RWPE1 (cell line): ENCODE data around the gene HBG1.
"Not testable (repeated sequence)": the region's sequence is repeated elsewhere in the genome, so short reads cannot be mapped to it uniquely, and the experiment has no call there.

Experiments
- CTCF ChIA-PET: fragments of 350-600 bp; sonication (Branson Sonifier 250); formaldehyde crosslinking; extraction: SDS; loops from one replicate; lab custom pipeline; 2021; lab: Yijun Ruan, JAX
- POLR2A ChIA-PET: fragments of 400-600 bp; formaldehyde crosslinking; extraction: SDS; loops from one replicate; lab custom pipeline; 2020; ENCODE audit warnings: antibody characterized with exemption; ENCODE audit not compliant: low non-redundant PET; lab: Yijun Ruan, JAX
- DNase-seq: peaks from one replicate; pipeline ENCODE4 v3.0.0; 2012; ENCODE audit warnings: low spot score
- H3K27ac ChIP-seq: fragments of 450-650 bp; 2 replicates; pipeline ENCODE4 v1.5.1; 2017
- CTCF ChIP-seq: fragments of 450-650 bp; conservative IDR thresholded peaks from 2 replicates; pipeline ENCODE4 v1.5.1; 2017; ENCODE audit warnings: low read depth, mild to moderate bottlenecking

The HBG1 gene

GRCh38 chr11:5249807-5250396, at the start of gene HBG1:
Gene HBG1 (minus strand): TSS chr11:5249857. CDS start chr11:5249804, 53 bp downstream.
- DNase-seq, H3K27ac ChIP-seq, POLR2A ChIA-PET: not testable (repeated sequence)
- CTCF ChIA-PET: interaction anchor here (0.7 kb wide), 1 partner anchor 56 kb away, joined by 3 read pairs; no protein-coding TSS in a partner anchor

DNA sequence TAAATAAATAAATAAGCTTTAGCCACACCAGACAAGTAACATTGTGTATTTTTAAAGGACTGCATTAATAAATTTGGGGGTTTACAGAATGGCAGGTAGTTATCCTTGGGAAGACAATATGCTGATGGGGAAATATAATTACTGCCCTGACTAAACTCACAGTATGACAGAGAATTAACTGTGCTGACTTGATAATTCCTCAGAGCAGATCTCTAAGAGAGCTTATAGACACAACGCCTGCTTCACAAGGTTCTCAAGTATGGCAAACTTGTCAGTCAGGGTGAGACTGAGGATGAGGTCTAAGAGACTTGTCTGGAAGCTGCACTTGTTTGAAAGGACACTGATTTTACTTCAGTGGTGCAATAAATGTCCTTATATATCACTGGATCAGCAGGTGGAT, 48.8 kb upstream of the HBG1 start:
- no peak for TF ChIP-seq CTCF
- CTCF ChIA-PET: interaction anchor here (0.6 kb wide), 1 partner anchor 589 kb away, joined by 4 read pairs; no protein-coding TSS in a partner anchor
- no peak overlapping the region for H3K27ac ChIP-seq
- no peak for DNase-seq
- POLR2A ChIA-PET: no interaction called here

DNA sequence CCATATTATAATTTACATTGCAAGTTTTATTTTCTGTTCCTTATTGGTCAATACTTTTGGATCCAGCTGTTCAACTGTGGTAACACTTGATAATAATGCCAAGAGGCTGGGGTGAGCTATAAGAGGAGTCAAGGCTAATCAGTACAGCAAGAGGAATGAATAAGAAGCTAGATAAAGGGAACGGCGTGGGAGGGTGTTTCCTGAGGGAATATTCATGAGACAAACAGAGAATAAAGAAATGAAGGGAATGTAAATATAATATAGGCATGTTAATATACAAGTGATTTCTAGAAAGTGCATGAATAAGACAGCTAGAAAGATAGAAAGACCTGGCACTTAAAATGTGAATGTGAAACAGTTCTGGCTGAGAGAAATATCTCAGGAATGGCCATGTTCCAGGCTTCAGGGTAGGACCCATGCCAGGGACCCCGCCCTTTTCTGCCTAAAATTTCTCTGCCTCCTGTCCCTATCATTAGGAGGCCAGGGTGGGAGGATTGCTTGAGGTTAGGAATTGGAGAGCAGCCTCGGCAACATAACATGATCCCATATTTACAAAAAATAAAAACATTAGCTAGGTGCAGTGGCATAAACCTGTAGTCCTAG, 48.2 kb upstream of the HBG1 start:
- no peak for DNase-seq
- TF ChIP-seq CTCF: no peak
- POLR2A ChIA-PET: no interaction called here
- H3K27ac ChIP-seq: no peak overlapping the region
- CTCF ChIA-PET: interaction anchor here (0.6 to 0.7 kb wide), 3 partner anchors 216 to 1053 kb away, joined by 3 to 4 read pairs (median 3); no protein-coding TSS in a partner anchor

DNA sequence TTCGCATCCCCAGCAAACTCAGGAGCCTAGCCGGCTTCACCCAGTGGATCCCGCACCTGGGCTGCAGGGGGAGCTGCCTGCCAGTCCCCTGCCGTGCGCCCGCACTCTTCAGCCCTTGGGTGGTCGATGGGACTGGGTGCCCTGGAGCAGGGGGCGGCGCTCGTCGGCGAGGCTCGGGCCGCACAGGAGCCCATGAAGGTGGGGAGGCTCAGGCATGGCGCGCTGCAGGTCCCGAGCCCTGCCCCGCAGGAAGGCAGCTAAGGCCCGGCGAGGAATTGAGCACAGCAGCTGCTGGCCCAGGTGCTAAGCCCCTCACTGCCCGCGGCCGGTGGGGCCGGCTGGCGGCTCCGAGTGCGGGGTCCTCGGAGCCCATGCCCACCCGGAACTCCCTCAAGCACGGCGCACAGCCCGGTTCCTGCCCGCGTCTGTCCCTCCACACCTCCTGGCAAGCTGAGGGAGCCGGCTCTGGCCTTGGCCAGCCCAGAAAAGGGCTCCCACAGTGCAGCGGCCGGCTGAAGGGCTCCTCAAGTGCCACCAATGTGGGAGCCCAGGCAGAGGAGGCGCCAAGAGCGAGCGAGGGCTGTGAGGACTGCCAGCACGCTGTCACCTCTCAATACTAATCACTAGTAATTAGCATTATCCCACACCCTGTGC, 44.8 kb upstream of the HBG1 start:
- DNase-seq, CTCF ChIA-PET, POLR2A ChIA-PET, H3K27ac ChIP-seq: not testable (repeated sequence)

- ChIA-PET POLR2A (no interaction called here), CTCF (interaction anchor here (0.6 kb wide), 1 partner anchor 45 kb away, joined by 3 read pairs; no protein-coding TSS in a partner anchor)
- TF ChIP-seq CTCF: no peak
- DNase-seq: no peak
- H3K27ac ChIP-seq: no peak overlapping the region
Measured at GRCh38 chr11:5293028-5293427, 43.4 kb upstream of the HBG1 start.

GRCh38 chr11:5291207-5291838, 41.7 kb upstream of the HBG1 start:
- peak; percentile 54 for TF ChIP-seq CTCF
- POLR2A ChIA-PET: no interaction called here
- DNase-seq: peak; percentile 33
- CTCF ChIA-PET: interaction anchor here (0.6 to 1.3 kb wide), 9 partner anchors 9 to 665 kb away, joined by 3 to 5 read pairs (median 3); partner anchors contain the start of gene OR51D1
- no peak overlapping the region for H3K27ac ChIP-seq

GRCh38 chr11:5290106-5290505, 40.4 kb upstream of the HBG1 start:
- ChIA-PET CTCF (no interaction called here), POLR2A (no interaction called here)
- no peak for TF ChIP-seq CTCF
- no peak for DNase-seq
- H3K27ac ChIP-seq: no peak overlapping the region
